Fibroblast of upper back skin (primary cell): ENCODE data around the gene GRIN2A.

Experiments
- DNase-seq: peaks from one replicate; pipeline ENCODE4 v3.0.0-alpha.2; 2013

Gene GRIN2A

DNA sequence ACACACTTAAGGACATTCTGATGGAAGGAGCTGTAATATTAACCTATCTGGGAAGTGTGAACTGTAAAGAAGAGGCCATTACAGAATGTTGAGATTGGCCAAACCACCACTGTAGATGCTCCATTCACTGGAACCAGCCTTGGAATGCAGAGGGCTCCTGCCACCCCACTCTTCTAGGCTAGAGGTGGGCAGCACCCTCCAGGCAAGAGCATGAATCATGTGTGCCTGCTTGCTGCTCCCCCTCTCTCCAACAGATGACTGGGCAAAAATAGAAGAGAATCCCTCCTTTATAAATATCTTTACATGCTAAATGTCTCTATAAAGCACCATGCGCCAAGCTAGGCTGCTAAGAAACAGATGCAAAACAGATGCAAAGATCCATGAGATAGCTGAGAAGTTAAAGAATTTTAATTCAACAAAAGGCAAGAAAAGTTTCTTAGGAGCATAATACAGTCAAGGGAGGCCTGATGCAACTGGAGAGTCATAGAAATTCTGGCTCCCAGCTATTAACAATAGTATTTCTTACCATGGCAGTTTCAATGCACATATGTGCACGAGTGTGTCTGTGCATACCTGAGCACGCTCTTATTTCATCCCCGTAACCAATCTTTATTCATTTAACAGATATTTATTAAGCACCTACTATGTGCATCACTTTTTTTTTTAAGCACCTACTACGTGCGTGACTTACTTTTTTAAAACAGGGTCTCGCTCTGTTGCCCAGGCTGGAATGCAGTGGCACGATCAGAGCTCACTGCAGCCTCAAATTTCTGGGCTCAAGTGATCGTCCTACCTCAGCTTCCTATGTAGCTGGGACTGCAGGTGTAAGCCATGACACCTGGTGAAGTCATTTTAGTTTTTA is 53.6 kb downstream of the GRIN2A start:
- DNase-seq: peak; percentile 78

DNA sequence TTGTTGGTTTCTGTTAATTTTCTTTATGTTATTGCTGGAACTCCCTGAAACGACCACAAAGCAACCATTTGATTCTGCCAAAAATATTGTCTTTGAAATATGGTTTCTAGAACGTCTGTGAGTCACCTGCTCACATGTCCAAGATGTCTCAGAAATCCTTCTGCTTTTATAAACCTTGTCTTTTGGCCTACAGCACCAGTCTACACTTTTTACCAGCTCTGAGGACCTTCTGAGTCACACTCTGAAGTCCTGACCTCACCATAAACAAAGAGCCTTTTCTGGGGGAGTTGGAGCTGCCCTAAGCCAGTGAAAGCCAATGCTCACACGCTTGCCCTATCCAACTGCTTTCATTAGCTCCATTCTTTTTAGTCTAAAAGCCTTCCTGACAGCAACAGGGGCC is 55.5 kb downstream of the GRIN2A start:
- peak; percentile 88 for DNase-seq

DNA sequence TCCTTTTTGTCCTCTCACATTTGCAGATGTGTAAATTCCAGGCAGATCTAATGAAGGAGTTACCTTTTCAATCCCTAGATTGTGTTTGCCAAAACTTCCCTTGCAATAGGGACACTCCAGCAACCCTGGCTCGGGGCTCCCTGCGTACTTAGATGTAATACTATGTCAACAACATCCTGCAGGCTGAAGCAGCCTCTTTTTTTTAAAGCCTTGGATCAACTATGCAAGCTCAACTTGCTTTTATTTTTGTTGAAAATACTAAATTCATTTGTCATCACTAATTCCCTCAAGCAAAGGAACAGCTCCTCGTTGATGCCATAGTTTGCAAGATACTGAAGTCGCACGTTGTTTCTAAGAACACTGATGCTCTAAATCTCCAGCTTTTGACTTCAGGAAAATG is 59.1 kb downstream of the GRIN2A start:
- peak; percentile 17 for DNase-seq

DNA sequence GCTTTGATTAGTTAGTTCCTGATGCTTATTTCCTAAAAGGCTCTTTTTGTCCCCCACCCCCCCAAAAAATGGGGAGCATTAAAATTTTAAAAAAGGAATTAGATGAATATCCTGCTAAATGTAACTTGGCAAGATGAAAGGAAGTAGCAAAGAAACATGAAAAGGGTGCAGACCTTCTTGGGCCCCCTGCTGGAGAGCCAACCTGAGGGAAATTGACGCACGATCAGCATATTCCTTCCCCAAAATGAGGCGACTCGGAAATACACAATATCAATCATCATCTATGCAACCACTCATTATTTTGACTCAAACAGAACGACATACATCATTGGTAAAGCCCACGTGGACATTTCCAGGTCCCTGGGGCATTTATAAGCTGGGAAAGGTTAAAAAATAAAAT is 59.7 kb downstream of the GRIN2A start:
- peak; percentile 27 for DNase-seq

DNA sequence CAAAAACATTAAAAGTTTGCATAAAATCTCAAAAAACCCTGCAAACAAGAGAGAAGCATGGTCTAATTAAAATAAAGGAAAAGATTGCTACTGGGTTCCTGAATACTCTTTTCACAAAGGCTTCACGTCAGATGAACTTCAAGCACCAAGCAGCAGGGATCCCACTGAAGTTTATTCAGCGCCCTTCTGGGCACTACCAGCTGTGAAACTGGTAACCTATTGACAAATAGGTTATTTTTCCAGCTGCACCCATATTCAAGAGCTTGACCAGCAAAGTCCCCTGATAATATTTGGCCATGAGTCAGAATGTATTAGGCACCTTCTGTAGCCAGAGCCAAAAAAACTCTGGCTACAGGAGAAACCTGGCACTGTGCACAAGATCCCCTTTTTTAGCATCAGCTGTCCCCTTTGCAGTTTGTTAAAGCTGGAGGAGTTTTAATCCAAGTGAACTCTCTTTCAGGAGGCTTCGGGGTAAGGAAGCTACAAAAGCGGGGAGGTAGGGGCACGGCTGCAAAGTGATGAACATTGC is 60.3 kb downstream of the GRIN2A start:
- no peak for DNase-seq

DNA sequence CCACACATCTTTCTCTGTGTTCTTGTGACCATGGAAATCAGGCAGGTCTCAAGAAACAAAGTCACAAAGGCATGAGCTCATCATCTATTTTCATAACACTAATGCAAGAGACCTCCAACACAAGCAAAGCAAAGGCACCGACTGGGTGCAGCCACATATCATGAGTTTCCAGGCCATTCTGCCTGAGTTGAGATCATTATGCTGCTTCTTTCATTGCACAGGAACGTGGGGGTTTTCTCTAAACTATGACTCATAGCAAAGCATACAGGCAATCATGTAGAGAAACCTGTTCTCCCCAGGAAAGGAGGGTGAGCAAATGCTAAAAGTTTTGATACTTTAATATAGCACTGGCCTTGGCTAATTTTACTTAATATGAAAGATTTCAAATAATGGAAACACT is 60.7 kb downstream of the GRIN2A start:
- DNase-seq: peak; percentile 84

DNA sequence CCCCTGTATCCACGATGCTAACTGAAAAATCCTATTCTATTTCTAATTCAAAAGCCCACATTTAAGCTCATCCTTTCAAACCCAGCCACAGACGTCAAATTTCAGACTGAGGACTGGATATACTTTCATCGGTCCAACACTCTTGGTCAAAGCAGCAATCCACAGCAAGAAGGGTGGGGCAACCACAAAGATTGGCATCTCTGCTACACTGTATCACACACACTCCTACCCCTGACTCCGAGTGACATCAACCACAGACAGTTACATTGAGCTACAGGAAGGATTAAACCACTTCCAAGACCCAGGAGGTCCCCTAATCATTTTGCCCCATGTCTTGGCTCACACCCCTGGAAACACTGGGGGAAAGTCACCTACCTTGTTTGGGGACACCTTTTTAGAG is 61.3 kb downstream of the GRIN2A start:
- no peak for DNase-seq

DNA sequence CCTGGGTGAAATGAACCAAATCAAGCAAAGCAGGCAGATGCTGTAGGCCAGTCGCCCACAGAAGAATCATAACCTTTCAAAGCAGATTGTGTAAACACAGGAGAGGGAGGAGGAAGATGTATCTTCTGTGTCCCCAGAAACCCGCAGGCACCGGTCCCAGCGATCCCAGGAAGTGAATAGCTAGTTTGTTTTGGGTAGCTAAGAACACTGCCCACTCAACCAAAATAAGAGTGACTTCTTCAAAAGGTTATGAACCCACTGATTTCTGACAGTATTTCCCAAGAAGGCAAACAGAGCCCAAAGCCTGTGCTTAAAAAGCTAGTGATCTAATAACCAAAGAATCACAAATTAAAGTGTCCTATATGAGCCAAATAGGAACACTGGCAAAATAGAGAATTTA is 67.8 kb downstream of the GRIN2A start:
- no peak for DNase-seq

DNA sequence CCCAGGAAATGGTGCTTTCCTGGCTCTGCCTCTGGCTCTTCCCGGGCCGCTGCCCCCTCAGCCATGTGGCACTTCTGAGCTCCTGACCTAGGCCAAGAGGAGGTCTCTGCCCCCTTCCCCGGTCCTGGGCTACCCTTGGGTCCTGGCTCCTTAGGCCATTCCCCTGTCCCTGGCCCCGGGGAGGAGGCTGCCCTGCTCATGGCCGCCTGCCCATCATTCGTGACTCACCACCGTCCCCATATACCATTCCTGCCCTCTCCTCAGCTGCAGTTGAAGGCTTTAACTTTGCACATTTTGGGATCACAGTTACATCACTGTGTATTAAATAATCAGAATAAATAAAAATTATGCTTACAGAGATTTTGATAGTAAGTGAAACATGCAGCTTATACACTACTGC is 69.0 kb downstream of the GRIN2A start:
- DNase-seq: no peak

DNA sequence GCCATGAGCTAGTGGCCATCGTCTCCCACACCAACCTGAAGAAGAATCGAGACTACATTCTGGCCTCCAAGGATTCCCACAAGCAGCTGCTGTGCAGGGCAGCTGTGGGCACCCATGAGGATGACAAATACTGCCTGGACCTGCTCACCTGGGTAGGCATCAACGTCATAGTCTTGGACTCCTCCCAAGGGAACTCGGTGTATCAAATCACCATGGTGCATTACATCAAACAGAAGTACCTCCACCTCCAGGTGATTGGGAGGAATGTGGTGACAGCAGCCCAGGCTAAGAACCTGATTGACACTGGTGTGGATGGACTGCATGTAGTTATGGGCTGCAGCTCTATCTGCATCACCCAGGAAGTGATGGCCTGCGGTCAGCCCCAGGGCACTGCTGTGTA is 70.2 kb downstream of the GRIN2A start:
- no peak for DNase-seq

DNA sequence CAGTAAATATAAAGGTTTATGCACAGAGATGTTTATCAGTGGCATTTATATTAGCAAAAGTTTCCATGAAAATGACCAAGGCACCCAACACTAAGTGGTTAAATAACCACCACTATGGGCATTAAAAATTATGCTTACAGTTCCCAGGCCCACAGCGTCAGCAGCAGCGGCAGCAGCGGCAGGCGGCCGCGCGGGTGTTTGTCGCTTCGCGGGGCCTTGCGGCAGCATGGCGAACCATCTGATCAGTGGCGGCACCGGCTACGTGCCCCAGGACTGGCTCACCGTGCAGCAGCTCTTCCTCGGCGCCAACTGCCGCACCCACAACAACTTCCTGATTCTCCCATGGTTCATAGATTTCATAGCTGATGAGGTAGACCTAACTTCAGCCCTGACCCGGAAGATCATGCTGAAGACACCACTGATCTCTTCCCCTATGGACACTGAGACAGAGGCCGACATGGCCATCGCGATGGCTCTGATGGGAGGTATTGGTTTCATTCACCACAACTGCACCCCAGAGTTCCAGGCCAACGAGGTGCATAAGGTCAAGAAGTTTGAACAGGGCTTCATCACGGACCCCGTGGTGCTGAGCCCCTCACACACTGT is 71.0 kb downstream of the GRIN2A start:
- no peak for DNase-seq

DNA sequence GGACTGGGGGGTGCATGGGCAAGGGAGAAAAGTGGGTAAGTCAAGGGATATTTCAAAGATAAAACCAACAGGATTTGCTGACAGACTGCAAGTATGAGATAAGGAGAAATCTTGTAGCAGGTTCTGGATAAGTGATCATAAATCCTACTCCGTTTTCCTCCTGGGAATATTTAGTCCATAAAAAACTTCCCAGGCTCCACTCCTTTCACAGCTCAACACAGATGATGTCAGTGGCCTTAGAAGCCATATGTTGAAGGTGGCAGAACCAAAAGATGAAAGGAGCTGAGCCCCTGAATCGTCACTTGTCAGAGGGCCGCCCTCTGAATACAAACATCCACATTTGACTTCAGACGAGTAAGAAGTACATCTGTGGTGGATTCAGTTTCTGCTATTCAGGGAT is 71.7 kb downstream of the GRIN2A start:
- no peak for DNase-seq

DNA sequence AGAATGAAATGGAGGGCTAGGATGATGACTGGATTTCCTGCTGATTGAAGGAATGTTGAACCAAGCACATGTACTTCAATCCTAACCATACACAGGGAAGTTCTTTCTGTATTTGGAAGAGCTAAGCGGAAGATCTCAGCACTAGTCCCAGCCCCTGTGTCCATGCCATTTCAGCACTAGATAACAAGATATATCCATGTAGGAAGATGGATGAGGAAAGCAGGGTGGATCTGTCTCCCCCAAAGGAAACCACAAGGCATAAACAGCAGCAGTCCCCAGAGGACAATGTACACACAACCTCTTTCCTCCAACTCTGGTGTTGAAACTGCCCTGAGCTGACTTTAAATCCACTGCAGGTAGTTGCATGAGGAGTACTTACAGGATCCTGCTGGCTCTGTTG is 75.1 kb downstream of the GRIN2A start:
- peak; percentile 71 for DNase-seq

DNA sequence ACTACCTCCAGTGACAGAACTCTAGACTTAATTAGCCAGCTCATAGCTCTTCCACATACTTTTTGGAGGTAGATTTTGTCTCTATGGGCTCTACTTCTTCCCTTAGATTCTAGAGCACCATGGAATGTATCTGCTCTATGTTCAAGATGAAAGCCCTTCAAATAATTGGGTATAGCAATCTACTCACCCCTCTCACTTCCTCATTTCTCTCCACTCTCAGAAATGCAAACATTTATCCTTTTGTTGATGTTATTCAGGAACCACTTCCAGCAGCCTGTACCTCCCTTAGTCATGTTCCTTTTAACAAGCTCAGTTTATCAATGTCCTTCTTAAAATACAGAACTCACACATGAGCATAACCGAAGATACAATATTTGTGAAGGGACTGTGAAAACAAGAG is 78.5 kb downstream of the GRIN2A start:
- DNase-seq: no peak

DNA sequence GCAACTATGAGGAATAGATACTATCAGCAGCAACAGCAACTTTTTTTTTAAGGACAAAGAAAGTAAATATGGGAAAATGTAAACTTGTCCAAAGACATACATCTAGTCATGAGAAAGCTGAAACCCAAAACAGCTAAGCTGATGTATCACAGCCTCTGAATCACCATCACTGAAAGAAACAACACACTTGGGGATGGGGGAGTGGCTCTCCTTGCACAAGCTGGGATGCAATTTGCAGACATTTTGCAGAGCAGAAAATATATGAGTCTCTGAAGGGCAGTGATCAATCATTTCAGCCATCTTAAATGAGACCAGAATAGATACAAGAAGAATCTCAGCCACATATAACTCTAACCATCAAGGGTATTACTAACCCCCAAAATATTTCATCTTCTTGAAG is 79.1 kb downstream of the GRIN2A start:
- DNase-seq: peak; percentile 94

DNA sequence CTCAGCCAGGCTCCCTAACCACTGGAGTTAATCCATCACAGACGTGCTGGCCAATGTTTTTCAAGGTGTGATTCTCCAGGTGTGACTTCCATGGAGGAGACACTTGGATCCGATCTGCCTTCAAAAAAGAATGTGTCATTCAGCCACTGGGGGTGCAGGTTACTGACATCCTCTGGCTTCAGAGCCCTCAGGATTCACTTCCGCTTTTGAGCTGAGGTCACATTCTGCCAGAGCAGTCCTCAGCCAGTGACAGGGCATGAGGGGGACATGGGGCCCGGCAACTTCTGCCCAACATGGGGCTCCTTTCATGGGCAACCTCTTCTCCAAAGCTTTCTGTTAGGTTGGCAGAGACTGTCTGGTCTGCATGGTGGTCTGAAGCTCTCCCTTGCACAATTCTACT is 81.4 kb downstream of the GRIN2A start:
- DNase-seq: no peak

DNA sequence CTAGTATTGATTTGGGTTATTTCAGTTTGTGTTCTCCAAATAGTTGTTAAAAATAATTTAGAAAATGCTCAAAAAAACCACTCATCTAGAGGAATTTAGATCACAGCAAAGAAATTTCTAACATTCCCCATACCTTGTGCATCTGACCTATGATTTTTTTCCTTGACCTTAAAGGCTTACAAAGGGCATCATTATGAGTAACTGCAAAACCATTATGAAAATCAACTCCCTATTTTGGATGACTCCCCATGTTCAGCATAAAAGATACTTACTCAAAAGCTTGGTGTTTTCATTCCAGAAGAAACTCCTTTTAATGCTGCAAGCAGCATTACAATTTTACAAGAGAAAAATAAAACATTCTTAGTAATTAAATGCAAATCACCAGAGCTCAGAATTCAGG is 83.2 kb downstream of the GRIN2A start:
- peak; percentile 74 for DNase-seq

DNA sequence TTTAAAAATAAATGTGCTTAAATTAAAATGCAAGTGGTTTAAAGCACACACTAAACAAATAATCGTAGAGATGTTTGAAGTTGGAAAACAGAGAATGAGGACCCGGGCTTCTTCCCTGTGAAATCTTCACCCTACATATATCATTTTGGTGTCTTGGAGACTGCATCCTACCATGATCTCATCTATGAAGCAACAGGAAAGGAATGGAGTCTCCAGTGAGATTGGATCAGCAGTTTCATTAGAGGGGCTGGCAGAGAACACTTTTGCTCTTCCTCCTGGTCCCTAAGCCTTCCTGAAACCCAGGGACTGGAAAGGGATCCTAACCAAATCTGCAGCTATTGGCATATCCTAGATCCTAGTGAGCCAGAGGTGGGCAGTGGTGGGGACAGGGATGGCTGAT is 85.0 kb downstream of the GRIN2A start:
- DNase-seq: peak; percentile 64

DNA sequence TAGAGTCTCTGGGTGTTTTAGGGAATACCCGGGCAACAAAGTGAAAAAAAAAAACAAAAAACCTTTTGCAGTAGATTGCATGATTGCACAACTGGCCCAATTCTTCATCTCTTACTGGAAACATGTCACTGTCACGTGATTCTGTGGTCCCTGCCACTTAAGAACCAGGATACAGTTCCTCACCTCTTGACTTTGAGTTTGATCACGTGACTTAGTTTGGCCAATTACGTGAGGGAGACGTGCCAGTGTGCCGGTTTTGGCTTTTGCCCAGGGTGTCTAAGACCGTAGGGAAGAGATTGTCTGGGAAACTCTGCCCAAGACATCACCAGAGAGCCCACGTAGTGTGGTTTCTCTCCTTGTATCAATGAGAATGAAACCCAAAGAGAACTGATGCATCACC is 88.7 kb downstream of the GRIN2A start:
- no peak for DNase-seq

DNA sequence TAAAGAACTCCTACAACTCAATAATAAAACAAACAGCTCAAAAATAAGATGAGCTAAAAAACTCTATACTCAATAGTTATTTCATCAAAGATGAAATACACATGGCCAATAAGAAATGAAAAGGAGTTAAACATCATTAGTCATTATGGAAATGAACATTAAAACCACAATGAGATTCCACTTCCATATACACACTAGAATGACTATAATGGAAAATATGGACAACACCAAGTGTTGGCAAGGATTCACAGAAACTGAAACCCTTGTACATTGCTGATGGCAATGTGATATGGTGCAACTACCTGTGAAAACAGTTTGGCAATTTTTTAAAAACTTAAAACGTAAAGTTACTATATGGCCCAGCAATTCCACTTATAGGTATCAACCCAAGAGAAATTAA is 91.4 kb downstream of the GRIN2A start:
- peak; percentile 87 for DNase-seq

DNA sequence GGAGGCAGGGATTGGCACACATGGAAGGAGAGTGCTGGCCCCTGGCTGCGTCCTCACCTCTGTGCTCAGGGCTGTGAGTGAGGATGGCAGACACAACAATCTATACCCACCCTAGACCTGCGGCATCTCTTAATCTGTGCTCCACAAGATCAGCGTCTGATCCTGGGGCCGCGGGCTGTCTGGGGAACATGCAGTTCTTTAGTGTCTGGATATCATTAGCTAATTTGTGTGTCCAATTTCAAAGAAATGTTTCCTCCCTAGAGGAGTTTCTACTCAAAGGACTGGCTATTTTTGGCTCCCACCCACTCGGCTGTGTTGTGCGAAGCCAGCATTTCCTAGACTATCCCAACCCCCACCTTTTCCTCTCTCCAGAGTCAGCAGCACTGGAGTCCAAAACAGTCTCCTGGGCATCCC is 93.8 kb downstream of the GRIN2A start:
- DNase-seq: peak; percentile 79

DNA sequence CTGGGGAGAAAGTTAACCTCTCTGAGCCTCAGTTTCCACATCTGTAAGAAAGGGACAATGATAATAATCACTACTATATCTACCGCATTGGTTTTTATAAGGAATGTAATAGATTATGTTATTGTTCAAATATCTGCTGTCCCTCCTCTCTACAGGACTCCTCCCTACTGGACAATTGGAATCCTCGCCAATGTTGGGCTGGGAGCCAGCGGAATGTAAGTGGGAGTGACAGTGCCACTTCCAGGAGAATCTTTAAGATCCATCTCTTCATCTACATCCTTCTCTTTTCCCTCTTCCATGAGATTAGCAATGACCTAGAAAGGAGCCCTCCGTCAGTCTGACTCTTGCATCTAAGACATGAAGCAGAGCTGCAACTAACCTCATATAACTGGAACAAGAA is 95.1 kb downstream of the GRIN2A start:
- DNase-seq: no peak

DNA sequence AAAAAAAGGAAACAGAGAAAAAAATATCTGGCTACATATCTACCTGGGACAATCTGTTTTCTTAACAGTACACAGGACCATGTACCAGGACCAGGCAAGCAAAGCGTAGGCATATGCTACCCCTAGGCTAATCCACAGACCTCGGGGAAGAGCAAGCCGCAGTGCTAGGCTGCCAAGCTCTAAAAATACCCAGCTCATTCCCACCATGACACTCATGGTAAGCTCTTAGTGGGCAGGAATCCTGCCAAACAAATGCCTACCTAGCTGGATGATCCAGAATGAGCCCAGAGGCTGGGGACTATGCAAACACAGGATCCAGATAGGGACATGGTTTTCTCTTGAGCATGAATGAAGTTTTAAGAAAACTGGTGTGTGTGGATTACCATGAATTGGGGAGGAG is 95.6 kb downstream of the GRIN2A start:
- no peak for DNase-seq

DNA sequence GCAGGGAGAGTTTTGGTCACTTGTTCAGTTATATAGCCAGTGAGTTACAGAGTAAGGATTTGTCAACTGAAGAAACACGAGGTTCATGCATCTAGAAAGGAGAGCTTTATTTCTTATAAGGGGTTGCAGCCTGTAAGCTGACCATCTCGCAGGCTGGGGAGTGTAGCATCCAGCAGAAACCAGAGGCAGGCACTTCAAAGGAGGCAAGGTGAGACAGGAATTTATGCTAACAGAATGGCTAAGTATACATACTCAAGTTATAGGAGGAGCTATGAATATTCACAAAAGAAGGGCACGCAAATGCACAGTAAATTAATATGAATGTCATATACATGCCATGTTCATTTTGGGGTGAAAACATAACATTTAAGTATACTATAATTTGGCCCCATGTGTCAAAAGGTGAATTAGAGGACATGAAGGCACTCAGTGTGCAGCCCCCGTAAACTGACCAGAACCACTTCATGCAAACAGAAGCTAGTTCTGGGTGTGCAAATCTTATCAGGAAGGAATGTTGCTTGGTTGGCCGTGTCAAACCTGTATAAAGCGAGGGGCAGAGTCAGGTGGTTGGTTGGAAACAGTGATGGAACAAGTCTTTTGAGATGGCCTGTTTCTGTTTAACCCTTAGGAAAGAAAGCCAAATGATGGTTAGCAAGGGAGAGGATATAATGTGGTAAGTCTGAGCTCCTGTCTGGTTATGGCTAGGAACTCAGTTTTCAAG is 97.0 kb downstream of the GRIN2A start:
- no peak for DNase-seq
